ENCODE results near the gene RASSF4. TPM values are rescaled to one million over a fixed set of nuclear protein-coding genes. Genes with fewer than 3 reads are reported as not detected.

The RASSF4 gene
- total RNA-seq, 1 experiment from 2014 or later: 11.5 TPM

GRCh38 chr10:44925811-44926750 is 33.5 kb upstream of the RASSF4 start:
- H3K9me3 Mint-ChIP-seq: no peaks in the 10 kb centered on the region; a peak in 2 of 5 replicates

More at GRCh38 chr10:44925811-44926750, 33.5 kb upstream of the RASSF4 start:
- Histone ChIP-seq H3K9me3 (ENCODE audit: control insufficient read depth, low read depth, low read length) (no peaks in the 10 kb centered on the region), H3K4me1 (ENCODE audit: insufficient read depth, low read length) (no peaks in the 10 kb centered on the region), H2AFZ (ENCODE audit: low read length) (no peak overlapping the region), H3K9ac (ENCODE audit: extremely low read depth, insufficient read length, low read length) (no peak overlapping the region), H2BK20ac (ENCODE audit: low read depth, low read length, poor library complexity, severe bottlenecking) (no peak overlapping the region), H3K14ac (ENCODE audit: insufficient read depth, low read length) (no peak overlapping the region), H4K5ac (ENCODE audit: insufficient read length, low read depth, low read length) (no peak overlapping the region), H4K91ac (ENCODE audit: insufficient read length, low read depth, low read length) (no peak overlapping the region), H3K4me2 (ENCODE audit: insufficient read depth, insufficient read length, low read length) (no peak overlapping the region), H3T11ph (ENCODE audit: low read length) (no peak overlapping the region), H3K79me2 (ENCODE audit: insufficient read depth, low read length) (no peaks in the 10 kb centered on the region), H2BK120ac (ENCODE audit: low read depth, low read length, poor library complexity, severe bottlenecking) (no peak overlapping the region), H4K20me1 (ENCODE audit: control insufficient read depth, insufficient read depth, insufficient read length) (no peaks in the 10 kb centered on the region), H2AK5ac (ENCODE audit: insufficient read length, low read length) (no peak overlapping the region), H2BK5ac (ENCODE audit: insufficient read length, low read length) (no peak overlapping the region), H4K8ac (replicated peaks; ENCODE audit: insufficient read length, low read depth, low read length) (no peak overlapping the region), H3K18ac (ENCODE audit: insufficient read length, low read depth, low read length) (no peak overlapping the region), H3K23ac (ENCODE audit: insufficient read length, low read depth, low read length) (no peak overlapping the region), H3K79me1 (ENCODE audit: insufficient read depth, low read depth, low read length, poor library complexity, severe bottlenecking) (no peaks in the 10 kb centered on the region), H3K56ac (ENCODE audit: insufficient read length, low read depth, low read length) (no peak overlapping the region), H3K23me2 (ENCODE audit: insufficient read length, low read depth, low read length, poor library complexity, severe bottlenecking) (no peaks in the 10 kb centered on the region), H3K27ac (ENCODE audit: insufficient read length, low read depth, low read length) (no peak overlapping the region), H3K4ac (ENCODE audit: low read depth, low read length) (no peak overlapping the region), H2BK15ac (ENCODE audit: low read depth, low read length) (no peak overlapping the region), H3K27me3 (ENCODE audit: insufficient read depth, low read length) (no peaks in the 10 kb centered on the region), H2BK12ac (ENCODE audit: insufficient read length, low read depth, low read length) (no peak overlapping the region)
- no CpG with 5 or more reads among the region's 16 CpGs for WGBS (ENCODE audit: extremely low coverage, insufficient read length, low lambda C conversion rate)
- Mint-ChIP-seq H3K27me3 (ENCODE audit: low read depth) (peaks cover 24% of the 10 kb centered on the region), H3K27ac (no peak overlapping the region), H3K4me1 (peaks cover 0 to 5% of the 10 kb centered on the region in 2 experiments; a peak in 2 of 4 replicates), H3K4me3 (no peak overlapping the region), H3K36me3 (ENCODE audit: insufficient read depth in 1 of 3, low read depth in 3 of 3) (no peaks in the 10 kb centered on the region)
- TF ChIP-seq CTCF (conservative IDR thresholded peaks at IDR 0.05): no peak
- peak; percentile 19 for DNase-seq
